Endothelial cell of umbilical vein (primary cell): Measurements from ENCODE around the gene SMG1. TPM values are rescaled to one million over a fixed set of nuclear protein-coding genes. Genes with fewer than 3 reads are reported as not detected.

ENCODE experiments used
- BruUV-seq: library from RNA; stranded (reverse); fragments of 400-500 nt; replicated peaks from 2 replicates; lab custom pipeline; 2021; lab: Mats Ljungman, UMichigan
- CTCF ChIA-PET: fragments of 300-600, 350-600 bp; sonication (Branson Sonifier 250); formaldehyde crosslinking; loops from one replicate; lab custom pipeline; 2021; ENCODE audit warnings: antibody characterized with exemption, inconsistent platforms; lab: Charles Lee
- POLR2A ChIA-PET: fragments of 300-600, 350-600 bp; sonication (Branson Sonifier 250); formaldehyde crosslinking; loops from one replicate; lab custom pipeline; 2021; ENCODE audit warnings: antibody characterized with exemption, inconsistent platforms; lab: Charles Lee
- DNase-seq: peaks from one replicate; pipeline ENCODE4 v3.0.0-alpha.2; 2011; ENCODE audit warnings: low read depth, low spot score
- FAIRE-seq: peaks from 2 replicates; lab custom pipeline; 2011; peaks lifted over from hg19 to GRCh38; lab: Jason Lieb, UNC
- H2AFZ ChIP-seq: 2 replicates; pipeline ENCODE4 v1.6.0; 2012; ENCODE audit warnings: low read depth, low read length, control low read depth, inconsistent platforms
- H3K27ac ChIP-seq: 2 replicates; pipeline ENCODE4 v1.5.1; 2011; ENCODE audit warnings: low read depth, mild to moderate bottlenecking, control low read depth, low read length, moderate library complexity; ENCODE audit not compliant: insufficient read depth
- H3K27me3 ChIP-seq, 2 experiments: 2 replicates each; pipeline versions ENCODE4 v1.6.0 to v1.6.1; 2011; ENCODE audit warnings: low read length in 2 of 2, mixed read lengths in 1 of 2; ENCODE audit not compliant: control insufficient read depth in 2 of 2, insufficient read depth in 2 of 2
- H3K36me3 ChIP-seq, 2 experiments: 2 replicates in 1 of 2; 3 replicates in 1 of 2; pipeline ENCODE4 v1.5.1; 2011; ENCODE audit warnings: low read length in 2 of 2, mild to moderate bottlenecking in 1 of 2, moderate library complexity in 1 of 2; ENCODE audit not compliant: control insufficient read depth in 2 of 2, insufficient read depth in 2 of 2; ENCODE audit errors: extremely low read depth in 1 of 2
- H3K4me1 ChIP-seq: 3 replicates; pipeline ENCODE4 v1.5.1; 2011; ENCODE audit warnings: mild to moderate bottlenecking, low read length; ENCODE audit not compliant: control insufficient read depth, insufficient read depth; ENCODE audit errors: extremely low read depth
- H3K4me2 ChIP-seq: 2 replicates; pipeline ENCODE4 v1.6.1; 2011; ENCODE audit warnings: low read length, control low read depth, mixed read lengths; ENCODE audit not compliant: insufficient read depth
- H3K4me3 ChIP-seq, 3 experiments: fragments of 200-600 bp in 1 of 3; sonication (generic), shearing (Covaris generic) in 1 of 3; replicated peaks in 1 of 3; 2 replicates each; pipeline ENCODE4 v1.5.1; 2011 to 2016; ENCODE audit warnings: control low read depth in 3 of 3, low read length in 3 of 3, mild to moderate bottlenecking in 2 of 3, inconsistent platforms in 1 of 3, low read depth in 1 of 3, moderate library complexity in 1 of 3; ENCODE audit not compliant: insufficient read depth in 1 of 3
- H3K79me2 ChIP-seq: 2 replicates; pipeline ENCODE4 v1.6.0; 2012; ENCODE audit warnings: low read length, inconsistent platforms; ENCODE audit not compliant: control insufficient read depth, insufficient read depth
- H3K9ac ChIP-seq: replicated peaks from 2 replicates; pipeline ENCODE3; 2011; ENCODE audit warnings: low read length, control low read depth; ENCODE audit not compliant: insufficient read depth; ENCODE audit errors: extremely low read depth
- H3K9me1 ChIP-seq: replicated peaks from 3 replicates; pipeline ENCODE4 v1.6.0; 2011; ENCODE audit warnings: mild to moderate bottlenecking, low read length; ENCODE audit not compliant: control insufficient read depth, insufficient read depth; ENCODE audit errors: extremely low read depth
- H3K9me3 ChIP-seq: replicated peaks from 2 replicates; pipeline ENCODE4 v1.5.1; 2012; ENCODE audit warnings: low read length, inconsistent platforms; ENCODE audit not compliant: control insufficient read depth, insufficient read depth
- H4K20me1 ChIP-seq: replicated peaks from 2 replicates; pipeline ENCODE3; 2011; ENCODE audit warnings: mild to moderate bottlenecking, low read length; ENCODE audit not compliant: control insufficient read depth, insufficient read depth; ENCODE audit errors: extremely low read depth
- CTCF ChIP-seq, 2 donors: IDR thresholded peaks; 1 replicate in 1 of 2; 2 replicates in 1 of 2; pipeline ENCODE4 v1.5.1; 2011; ENCODE audit warnings: low read length in 2 of 2, mild to moderate bottlenecking in 2 of 2, moderate library complexity in 2 of 2, control low read depth in 1 of 2, inconsistent platforms in 1 of 2, low read depth in 1 of 2; ENCODE audit not compliant: insufficient read depth in 1 of 2; ENCODE audit errors: extremely low read depth in 1 of 2
- EZH2 ChIP-seq: IDR thresholded peaks from 2 replicates; pipeline ENCODE4 v1.6.1; 2012; ENCODE audit warnings: borderline replicate concordance, low read depth, mild to moderate bottlenecking, moderate library complexity, low read length, inconsistent platforms; ENCODE audit not compliant: severe bottlenecking
- FOS ChIP-seq: IDR thresholded peaks from 2 replicates; pipeline ENCODE4 v1.6.1; 2011; ENCODE audit warnings: mild to moderate bottlenecking, low read length, moderate library complexity, borderline replicate concordance; ENCODE audit not compliant: insufficient read depth
- GATA2 ChIP-seq: IDR thresholded peaks from 2 replicates; pipeline ENCODE4 v1.7.0; 2011; ENCODE audit warnings: low read depth, mild to moderate bottlenecking, moderate library complexity, mixed read lengths, low read length; ENCODE audit not compliant: insufficient read length, insufficient read depth
- MAX ChIP-seq: IDR thresholded peaks from 2 replicates; pipeline ENCODE4 v1.6.1; 2011; ENCODE audit not compliant: insufficient read depth, insufficient read length
- MYC ChIP-seq: IDR thresholded peaks from one replicate; pipeline ENCODE4 v1.6.1; 2011; ENCODE audit warnings: mild to moderate bottlenecking, low read depth, low read length
- POLR2A ChIP-seq: IDR thresholded peaks from 2 replicates; pipeline ENCODE4 v1.6.1; 2012; ENCODE audit warnings: low read depth, mild to moderate bottlenecking, control low read depth, low read length
- POLR2AphosphoS5 ChIP-seq: IDR thresholded peaks from 2 replicates; pipeline ENCODE4 v1.6.1; 2012; ENCODE audit warnings: low read depth, mild to moderate bottlenecking, control low read depth, low read length, moderate library complexity; ENCODE audit not compliant: insufficient read depth
- dilution Hi-C: fragments of 300-500 bp; cut with MboI; formaldehyde crosslinking; loops from one replicate; pipeline ENCODE4 v1.15.0; 2019; ENCODE audit warnings: low sequenced_read_pairs; ENCODE audit not compliant: extremely low pct_ligation_motif_present
- intact Hi-C: fragments of 100-400 bp; cut with micrococcal nuclease; formaldehyde crosslinking; loops from one replicate; pipeline ENCODE4 v1.10.0; 2022
- polyA plus RNA-seq, 4 experiments: library from polyadenylated mRNA; depleted of rRNA in 3 of 4; stranded (reverse) in 3 of 4; unstranded in 1 of 4; fragments of >200 nt; gene quantifications; 2 replicates each; pipeline versions ENCODE4 v1.2.1 to v1.2.3, GENCODE V29; 2011 to 2012; ENCODE audit warnings: missing spikeins in 1 of 4
- total RNA-seq: library from RNA; stranded (reverse); gene quantifications from 2 replicates; pipeline ENCODE4 v1.2.3, GENCODE V29; 2021

SMG1 gene
- total and polyA plus RNA-seq, 2 donors (not counting 3 experiments of a cell fraction or from before 2014, with no cell fraction given): 14.0 to 90.8 TPM

GRCh38 chr16:18797746-18798145, 128.5 kb downstream of the SMG1 start:
- H3K27ac ChIP-seq: no peak overlapping the region
- no peaks in the 10 kb centered on the region for H3K9me1 ChIP-seq
- peaks cover 8% of the 10 kb centered on the region in 2 experiments for H3K36me3 ChIP-seq
- H3K9me3 ChIP-seq: no peaks in the 10 kb centered on the region
- peak overlapping the region; percentile 99 for H3K4me2 ChIP-seq
- dilution Hi-C loops (loop anchor here (25.0 kb wide), 1 partner anchor 315 kb away; the partner anchor contains the start of gene ITPRIPL2), intact Hi-C loops (loop anchor here (2.0 kb wide), 1 partner anchor 15 kb away; no protein-coding TSS in a partner anchor)
- peaks cover 44% of the 10 kb centered on the region for H3K4me1 ChIP-seq
- peak overlapping the region in 1 of 3 experiments; percentile 55 for H3K4me3 ChIP-seq
- ChIA-PET CTCF (interaction anchor here (1.2 kb wide), 1 partner anchor 13 kb away, joined by 3 read pairs; no protein-coding TSS in a partner anchor), POLR2A (interaction anchor here (5.0 kb wide), 1 partner anchor 7 kb away, joined by 81 read pairs; the partner anchor contains the start of gene RPS15A)
- peaks cover 10% of the 10 kb centered on the region for H4K20me1 ChIP-seq
- peaks cover 63% of the 10 kb centered on the region for H3K79me2 ChIP-seq
- no TSS peak for BruUV-seq
- FAIRE-seq (no peak), DNase-seq (peak; percentile 40)
- H2AFZ ChIP-seq: no peak overlapping the region
- TF ChIP-seq POLR2A (peak; percentile 25), EZH2 (no peak), MYC (no peak), CTCF (IDR thresholded peaks at IDR 0.05; ENCODE audit: extremely low read depth in 1 of 2, insufficient read depth in 1 of 2, low read depth in 1 of 2, low read length in 2 of 2) (no peak), GATA2 (peak; percentile 28)
- no peaks in the 10 kb centered on the region for H3K27me3 ChIP-seq
- no peak overlapping the region for H3K9ac ChIP-seq

GRCh38 chr16:18796377-18796776, 129.8 kb downstream of the SMG1 start:
- dilution Hi-C loops: loop anchor here (25.0 kb wide), 1 partner anchor 316 kb away; the partner anchor contains the start of gene ITPRIPL2
- H3K4me1 ChIP-seq: peaks cover 44% of the 10 kb centered on the region
- peak; percentile 69 for DNase-seq
- H3K9ac ChIP-seq: no peak overlapping the region
- ChIA-PET CTCF (no interaction called here), POLR2A (no interaction called here)
- peaks cover 10% of the 10 kb centered on the region for H4K20me1 ChIP-seq
- no peaks in the 10 kb centered on the region for H3K9me1 ChIP-seq
- peaks cover 65% of the 10 kb centered on the region for H3K79me2 ChIP-seq
- no peak overlapping the region for H3K4me3 ChIP-seq
- H2AFZ ChIP-seq: no peak overlapping the region
- peaks cover 8 to 9% of the 10 kb centered on the region in 2 experiments for H3K36me3 ChIP-seq
- H3K9me3 ChIP-seq: no peaks in the 10 kb centered on the region
- H3K27me3 ChIP-seq: no peaks in the 10 kb centered on the region
- TF ChIP-seq EZH2 (no peak), MYC (no peak), POLR2AphosphoS5 (peak; percentile 28), MAX (no peak), FOS (no peak), GATA2 (peak; percentile 68)
- peak; percentile 59 for FAIRE-seq
- no TSS peak for BruUV-seq
- intact Hi-C loops: loop anchor here (2.0 kb wide), 1 partner anchor 14 kb away; no protein-coding TSS in a partner anchor
- no peak overlapping the region for H3K27ac ChIP-seq
- H3K4me2 ChIP-seq: peak overlapping the region; percentile 53
